ENCODE measurements around the gene ZFYVE27.
A peak's percentile ranks its signal among the peaks of the same experiment; 100 is the strongest.

Gene ZFYVE27

GRCh38 chr10:97752956-97753355 lies 16.0 kb downstream of the ZFYVE27 start:
- no peak for DNase-seq

- no peak for DNase-seq
Observed at GRCh38 chr10:97754726-97755125, 17.8 kb downstream of the ZFYVE27 start.

- DNase-seq: no peak
Observed at GRCh38 chr10:97755718-97756117, 18.8 kb downstream of the ZFYVE27 start.

GRCh38 chr10:97757471-97757870 lies 20.5 kb downstream of the ZFYVE27 start:
- no peak for DNase-seq

- DNase-seq: peak; percentile 60
Observed at GRCh38 chr10:97759158-97759887, 22.4 kb downstream of the ZFYVE27 start.

GRCh38 chr10:97759946-97760345 lies 23.0 kb downstream of the ZFYVE27 start:
- DNase-seq: no peak

GRCh38 chr10:97760461-97761257 lies 23.7 kb downstream of the ZFYVE27 start:
- no peak for DNase-seq

GRCh38 chr10:97761331-97761865 lies 24.5 kb downstream of the ZFYVE27 start:
- DNase-seq: no peak

- DNase-seq: no peak
Observed at GRCh38 chr10:97762056-97762455, 25.1 kb downstream of the ZFYVE27 start.

- DNase-seq: no peak
Observed at GRCh38 chr10:97762816-97763215, 25.9 kb downstream of the ZFYVE27 start.

- DNase-seq: no peak
Observed at GRCh38 chr10:97763411-97763810, 26.5 kb downstream of the ZFYVE27 start.

GRCh38 chr10:97763947-97764346 lies 27.0 kb downstream of the ZFYVE27 start:
- DNase-seq: no peak

GRCh38 chr10:97764519-97764931 lies 27.6 kb downstream of the ZFYVE27 start:
- DNase-seq: peak; percentile 56

- peak; percentile 95 for DNase-seq
Observed at GRCh38 chr10:97765201-97765600, 28.3 kb downstream of the ZFYVE27 start.

GRCh38 chr10:97766106-97766810 lies 29.3 kb downstream of the ZFYVE27 start:
- DNase-seq: no peak

GRCh38 chr10:97766996-97767924 lies 30.3 kb downstream of the ZFYVE27 start:
- DNase-seq: no peak

GRCh38 chr10:97768322-97769315 lies 31.7 kb downstream of the ZFYVE27 start:
- DNase-seq: no peak

GRCh38 chr10:97770255-97770654 lies 33.3 kb downstream of the ZFYVE27 start:
- no peak for DNase-seq

GRCh38 chr10:97771055-97771891 lies 34.3 kb downstream of the ZFYVE27 start:
- peak; percentile 63 for DNase-seq

Data from NCI-H146 (cell line).